Motor neuron (in vitro differentiated cells): ENCODE results near the gene DSPP. TPM values are rescaled to one million over a fixed set of nuclear protein-coding genes. Genes with fewer than 3 reads are reported as not detected.

ENCODE experiments used
- ATAC-seq, 8 experiments: fragments of 200-7000 bp; cut with Tn5 transposase; replicated peaks in 6 of 8; 2 replicates each; pipeline ENCODE4 v1.8.0; 2021; ENCODE audit warnings: mild to moderate bottlenecking in 8 of 8, moderate library complexity in 8 of 8
- H3K27ac ChIP-seq, 2 donors: fragments of 250-450 bp; sonication (Bioruptor Pico); 2 replicates each; pipeline ENCODE4 v1.9.0; 2021; ENCODE audit warnings: antibody characterized with exemption in 2 of 2, mild to moderate bottlenecking in 2 of 2, moderate library complexity in 1 of 2
- H3K4me1 ChIP-seq, 2 donors: fragments of 250-450 bp; sonication (Bioruptor Pico); replicated peaks in 1 of 2; 2 replicates each; pipeline ENCODE4 v1.6.1; 2021; ENCODE audit warnings: antibody characterized with exemption in 2 of 2, mild to moderate bottlenecking in 2 of 2, moderate library complexity in 1 of 2
- H3K4me3 ChIP-seq, 5 donors: fragments of 250-450 bp; sonication (Bioruptor Pico); 2 replicates each; pipeline ENCODE4 v1.9.0; 2021; ENCODE audit warnings: antibody characterized with exemption in 5 of 5, mild to moderate bottlenecking in 5 of 5, moderate library complexity in 4 of 5
- WGBS, 10 experiments: fragments of 450-650 bp; shearing (Covaris generic); methylation state at CpG; one replicate each; pipeline ENCODE4 v1.0.0; 2022; 5-methylcytosine and 5-hydroxymethylcytosine counted together
- in situ Hi-C, 9 experiments: fragments of 400-800 bp; cut with MboI; loops; one replicate each; pipeline ENCODE4 v1.15.0; 2021; ENCODE audit warnings: low sequenced_read_pairs in 9 of 9, low pct_unique_long_range_greater_than_20kb in 2 of 9; ENCODE audit not compliant: unreplicated experiment in 9 of 9
- total RNA-seq, 8 experiments: library from RNA; unstranded; fragments of 300-600 nt; gene quantifications; 2 replicates each; pipeline versions ENCODE4 v1.2.3 to v1.2.4, GENCODE V29; 2022

The DSPP gene
- total RNA-seq, 8 experiments from 2014 or later, result 0.05 to 0.24 (median 0.10) TPM; not detected in 1

DNA sequence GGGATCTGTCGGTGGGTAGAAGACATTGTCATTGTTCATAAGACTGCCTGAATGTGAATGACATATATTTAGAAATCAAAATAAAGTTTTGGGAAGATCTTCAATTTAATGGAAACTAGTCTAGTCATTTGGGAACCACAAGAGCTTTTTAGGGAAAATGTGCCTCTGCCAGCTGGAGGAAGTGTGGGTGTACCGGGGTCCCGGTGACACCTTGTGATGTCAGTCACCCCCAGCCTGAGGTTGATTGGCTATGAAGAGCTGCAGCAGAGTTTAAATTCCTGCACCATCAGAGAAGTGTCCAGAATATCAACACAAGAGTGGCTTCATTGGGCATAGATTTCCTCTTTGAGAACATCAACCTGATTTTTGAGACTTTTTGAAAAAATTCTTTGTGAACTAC, 41.7 kb downstream of the DSPP start, which contains the start of gene DMP1:
Gene DMP1, plus strand, starts transcription at position 301 of the 400 bp plus-strand sequence. CDS start 6,213 bp downstream, outside the sequence.
- Histone ChIP-seq H3K27ac (no peak within 1 kb of the TSS), H3K4me1 (no peaks in the 10 kb centered on the region), H3K4me3 (no peak within 1 kb of the TSS)
- in situ Hi-C loops, result no loop called here
- WGBS, 10 experiments, result 80 to 100% (median 100%) methylated on average over 1 to 3 of the region's 3 CpGs; no CpG with 5 or more reads in 2 of the 10 experiments
- no peak for ATAC-seq

DNA sequence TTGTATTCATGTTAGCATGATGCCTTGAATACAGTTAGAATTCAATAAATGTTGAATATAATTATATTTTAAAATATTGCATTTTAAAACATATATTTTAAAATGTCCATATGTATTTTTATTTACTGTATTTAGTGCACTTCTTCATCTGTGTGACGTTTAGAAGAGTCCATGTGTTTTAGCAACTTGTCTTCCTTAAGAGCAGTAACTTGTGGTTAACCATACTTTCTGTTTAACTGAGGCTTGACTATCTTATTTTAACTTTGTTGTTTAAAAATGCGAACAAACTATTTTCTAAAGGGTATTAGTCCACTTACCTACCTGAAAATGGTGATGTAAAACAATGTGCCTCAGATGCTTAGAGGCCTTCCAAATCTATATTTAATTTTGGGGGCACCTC, 42.6 kb downstream of the DSPP start:
- in situ Hi-C loops, result no loop called here
- no peak for ATAC-seq
- 0 to 100% (median 88%) methylated on average over 1 to 2 of the region's 2 CpGs; no CpG with 5 or more reads in 1 of the 10 experiments for WGBS, 10 experiments
- Histone ChIP-seq H3K27ac (no peak overlapping the region), H3K4me3 (no peak overlapping the region), H3K4me1 (no peaks in the 10 kb centered on the region)

DNA sequence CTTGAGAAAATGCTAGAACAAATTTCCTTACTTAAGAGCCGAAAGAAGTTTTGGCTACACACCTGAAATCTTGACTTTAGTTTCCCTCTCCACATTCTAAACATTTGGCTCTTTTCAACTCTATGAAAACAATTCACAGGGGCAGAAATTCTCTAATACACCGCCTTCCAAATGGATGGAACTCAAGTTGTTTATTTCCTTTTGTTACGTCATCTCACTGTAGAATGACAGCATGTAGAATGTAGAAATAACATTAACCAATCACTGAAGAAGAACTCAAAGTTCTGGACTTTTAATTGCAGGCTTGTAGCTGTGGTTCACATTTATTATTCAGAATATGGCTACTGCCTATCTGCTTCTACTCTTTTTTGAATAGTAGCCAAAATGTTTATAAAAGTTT, 43.6 kb downstream of the DSPP start:
- no peaks in the 10 kb centered on the region for H3K4me1 ChIP-seq
- WGBS, 10 experiments, result 61 to 100% (median 90%) methylated on average over 2 to 3 of the region's 3 CpGs
- in situ Hi-C loops, result no loop called here
- no peak for ATAC-seq
- H3K27ac ChIP-seq, result no peak overlapping the region
- H3K4me3 ChIP-seq, result no peak overlapping the region

DNA sequence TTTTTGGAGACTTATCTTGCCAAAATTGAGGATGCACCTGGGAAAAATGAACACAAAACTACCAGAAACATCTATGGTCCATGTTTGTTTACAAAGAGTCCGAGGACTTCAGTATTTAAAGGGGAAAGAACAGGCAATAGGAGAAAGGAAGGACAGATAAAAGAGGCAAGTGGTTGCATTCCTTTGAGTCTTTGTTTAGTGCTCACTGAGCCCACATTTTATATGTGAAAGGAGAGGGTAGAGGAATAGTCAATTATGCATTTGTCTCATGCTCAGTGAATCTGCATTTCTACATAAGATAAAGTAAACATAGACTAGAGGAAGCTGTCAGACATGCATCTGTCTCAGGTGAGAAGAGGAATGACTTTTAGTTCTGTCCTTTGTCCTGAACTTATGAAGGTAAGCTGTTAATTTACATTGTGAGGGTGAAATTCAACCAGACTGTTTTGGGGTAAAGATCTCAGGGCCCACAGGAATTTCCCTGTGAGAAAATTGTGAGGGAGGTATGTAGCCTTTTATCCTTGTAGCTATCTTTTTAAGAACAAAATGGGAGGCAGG, 46.2 kb downstream of the DSPP start:
- 0 to 60% (median 22%) methylated on average over 1 of the region's 1 CpG; no CpG with 5 or more reads in 1 of the 10 experiments for WGBS, 10 experiments
- Histone ChIP-seq H3K4me1 (no peaks in the 10 kb centered on the region), H3K27ac (no peak overlapping the region), H3K4me3 (no peak overlapping the region)
- ATAC-seq, result peak in 2 of 8 experiments; percentile 28 to 43
- in situ Hi-C loops, result no loop called here

DNA sequence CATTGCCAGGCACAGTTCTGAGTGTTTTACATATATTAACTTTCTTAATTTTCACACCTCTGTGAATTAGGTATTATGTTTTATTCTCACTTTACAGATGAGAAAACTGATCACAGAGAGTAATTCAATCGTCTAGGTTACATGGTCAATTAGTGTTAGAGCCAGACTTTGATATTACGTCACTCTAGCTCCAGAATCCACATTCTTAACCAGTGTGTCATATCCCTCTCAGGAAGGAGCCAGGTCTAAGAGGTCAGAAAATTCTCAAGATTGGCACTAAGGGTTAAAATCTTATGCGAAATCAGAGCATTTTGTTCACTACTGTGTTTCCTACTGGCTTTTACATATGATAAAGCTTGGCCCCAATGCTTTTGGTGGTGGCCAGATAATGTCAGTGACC, 49.2 kb downstream of the DSPP start:
- in situ Hi-C loops, result no loop called here
- no peaks in the 10 kb centered on the region for H3K4me1 ChIP-seq
- 30 to 90% (median 63%) methylated on average over 1 to 3 of the region's 3 CpGs; no CpG with 5 or more reads in 2 of the 10 experiments for WGBS, 10 experiments
- no peak overlapping the region for H3K27ac ChIP-seq
- no peak for ATAC-seq
- H3K4me3 ChIP-seq, result no peak overlapping the region

DNA sequence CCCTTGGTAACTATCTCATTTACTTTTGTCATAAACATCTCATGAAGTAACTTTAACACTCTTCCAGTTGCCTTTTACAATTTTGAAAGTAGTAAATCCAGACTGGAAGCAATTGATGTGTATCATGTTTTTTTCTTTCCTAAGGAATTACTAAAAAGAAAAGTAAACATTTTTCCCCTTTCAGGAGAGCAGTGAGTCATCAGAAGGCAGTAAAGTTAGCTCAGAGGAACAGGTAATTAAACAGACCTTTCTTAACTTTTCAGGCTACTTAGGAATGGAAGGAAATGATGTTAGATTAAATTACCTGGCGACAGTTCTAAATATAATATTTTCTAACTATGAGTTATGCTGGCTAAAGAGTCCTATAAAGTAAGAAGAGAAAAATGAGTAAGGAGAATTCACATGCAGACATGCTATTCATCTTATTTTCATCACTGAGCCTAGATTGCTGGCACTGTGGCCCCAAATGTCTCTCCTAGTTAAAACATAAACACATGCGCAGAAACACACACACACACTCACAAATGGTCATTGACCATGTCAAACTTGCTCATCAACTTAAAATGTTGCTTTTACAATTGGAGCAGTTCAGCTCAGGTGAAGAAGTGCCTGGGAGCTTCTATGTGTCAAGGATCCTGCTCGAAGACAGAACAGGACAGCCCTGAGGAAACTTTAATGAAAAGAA, 51.1 kb downstream of the DSPP start:
- no peak overlapping the region for H3K27ac ChIP-seq
- no peaks in the 10 kb centered on the region for H3K4me1 ChIP-seq
- in situ Hi-C loops, result no loop called here
- ATAC-seq, result no peak
- H3K4me3 ChIP-seq, result no peak overlapping the region
- WGBS, 10 experiments, result 54 to 100% (median 95%) methylated on average over 1 to 3 of the region's 3 CpGs; no CpG with 5 or more reads in 2 of the 10 experiments

DNA sequence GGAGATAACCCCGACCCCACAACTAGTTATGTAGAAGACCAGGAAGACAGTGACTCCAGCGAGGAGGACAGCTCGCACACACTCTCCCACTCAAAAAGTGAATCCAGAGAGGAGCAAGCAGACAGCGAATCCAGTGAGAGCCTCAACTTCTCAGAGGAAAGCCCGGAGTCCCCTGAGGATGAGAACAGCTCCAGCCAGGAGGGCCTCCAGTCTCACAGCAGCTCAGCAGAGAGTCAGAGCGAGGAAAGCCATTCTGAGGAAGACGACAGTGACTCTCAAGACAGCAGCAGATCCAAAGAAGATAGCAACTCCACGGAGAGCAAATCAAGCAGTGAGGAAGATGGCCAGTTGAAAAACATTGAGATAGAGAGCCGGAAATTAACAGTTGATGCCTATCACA, 54.5 kb downstream of the DSPP start:
- in situ Hi-C loops, result no loop called here
- H3K4me1 ChIP-seq, result no peaks in the 10 kb centered on the region
- no peak overlapping the region for H3K27ac ChIP-seq
- H3K4me3 ChIP-seq, result no peak overlapping the region
- ATAC-seq, result no peak
- WGBS, 10 experiments, result 0 to 89% (median 79%) methylated on average over 1 to 5 of the region's 9 CpGs; no CpG with 5 or more reads in 3 of the 10 experiments

Other genes starting within 250 kb of the DSPP start
- 10 to 100 TPM; 19.1 to 34.2 (median 22.3) TPM for gene HSD17B11, start 217.3 kb upstream of the DSPP start, total RNA-seq
- gene NUDT9, start 186.0 kb upstream of the DSPP start, total RNA-seq, result 10 to 100 TPM; 11.6 to 29.1 (median 16.4) TPM
- gene SPARCL1, start 79.2 kb upstream of the DSPP start, total RNA-seq, result 100 to 1,000 TPM in 1 of 8 experiments, 10 to 100 TPM in 2, 1 to 10 TPM in 3, under 1 TPM in 2; 0.36 to 473 (median 7.8) TPM
- gene DMP1, start 41.8 kb downstream of the DSPP start, total RNA-seq, result under 1 TPM in 3 of 8 experiments, not detected in 5; 0.13 to 0.62 (median 0.31) TPM
- 1 to 10 TPM in 3 of 8 experiments, under 1 TPM in 3, not detected in 2; 0.14 to 6.0 (median 1.5) TPM for gene IBSP, start 191.0 kb downstream of the DSPP start, total RNA-seq
- under 1 TPM in 3 of 8 experiments, not detected in 5; 0.17 to 0.43 (median 0.28) TPM for gene MEPE, start 224.4 kb downstream of the DSPP start, total RNA-seq